Central memory CD4-positive, alpha-beta T cell (primary cell): ENCODE results near the gene PCDHGA10.
A peak's percentile ranks its signal among the peaks of the same experiment; 100 is the strongest.
"Not testable (repeated sequence)": the region's sequence is repeated elsewhere in the genome, so short reads cannot be mapped to it uniquely, and the experiment has no call there.

Experiments
- DNase-seq: peaks from one replicate; pipeline ENCODE4 v3.0.0; 2022

PCDHGA10 gene

GRCh38 chr5:141393267-141393666 lies 19.5 kb upstream of the PCDHGA10 start:
- no peak for DNase-seq

GRCh38 chr5:141394401-141395187 lies 18.2 kb upstream of the PCDHGA10 start:
- not testable (repeated sequence) for DNase-seq

DNA sequence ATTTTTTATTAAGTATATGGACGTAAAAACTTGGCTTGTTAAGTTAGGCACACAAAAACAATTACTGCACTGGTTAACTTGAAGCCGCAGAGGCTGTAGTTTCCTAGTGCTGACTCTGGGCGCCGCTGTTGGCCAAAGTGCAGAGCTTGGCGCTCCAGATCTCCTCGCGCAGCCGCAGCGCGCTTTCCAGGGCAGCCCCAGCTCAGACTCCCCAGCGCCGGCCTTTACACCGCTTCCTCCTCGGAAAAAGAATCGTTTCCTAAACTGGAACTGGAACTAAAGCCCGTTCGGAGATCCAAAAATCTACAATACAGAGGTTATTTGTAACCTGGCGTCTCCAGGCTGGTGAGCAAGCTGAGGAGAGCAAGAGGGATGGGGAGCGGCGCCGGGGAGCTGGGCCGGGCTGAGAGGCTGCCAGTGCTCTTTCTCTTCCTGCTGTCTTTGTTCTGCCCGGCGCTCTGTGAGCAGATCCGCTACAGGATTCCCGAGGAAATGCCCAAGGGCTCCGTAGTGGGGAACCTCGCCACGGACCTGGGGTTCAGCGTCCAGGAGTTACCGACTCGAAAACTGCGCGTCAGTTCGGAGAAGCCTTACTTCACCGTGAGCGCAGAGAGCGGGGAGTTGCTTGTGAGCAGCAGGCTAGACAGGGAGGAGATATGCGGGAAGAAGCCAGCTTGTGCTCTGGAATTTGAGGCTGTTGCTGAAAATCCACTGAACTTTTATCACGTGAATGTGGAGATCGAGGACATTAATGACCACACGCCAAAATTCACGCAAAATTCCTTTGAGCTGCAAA lies 14.8 kb upstream of the PCDHGA10 start, which contains the start of gene PCDHGB5:
PCDHGB5 (plus strand) TSS at position 192 of the 796 bp plus-strand sequence; CDS start at position 373, 181 bp downstream.
- DNase-seq, result not testable (repeated sequence)

DNA sequence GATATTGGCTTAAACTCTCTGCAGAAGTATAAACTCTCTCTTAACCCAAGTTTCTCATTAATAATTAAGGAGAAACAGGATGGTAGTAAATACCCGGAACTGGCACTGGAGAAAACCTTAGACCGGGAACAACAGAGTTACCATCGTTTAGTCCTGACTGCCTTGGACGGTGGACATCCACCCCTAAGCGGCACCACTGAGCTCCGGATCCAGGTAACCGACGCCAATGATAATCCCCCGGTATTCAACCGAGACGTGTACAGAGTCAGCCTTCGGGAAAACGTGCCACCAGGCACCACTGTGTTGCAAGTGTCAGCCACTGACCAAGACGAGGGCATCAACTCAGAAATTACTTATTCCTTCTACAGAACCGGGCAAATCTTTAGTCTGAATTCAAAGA lies 14.2 kb upstream of the PCDHGA10 start:
- no peak for DNase-seq

- no peak for DNase-seq
Measured at GRCh38 chr5:141399555-141400258, 13.1 kb upstream of the PCDHGA10 start.

DNA sequence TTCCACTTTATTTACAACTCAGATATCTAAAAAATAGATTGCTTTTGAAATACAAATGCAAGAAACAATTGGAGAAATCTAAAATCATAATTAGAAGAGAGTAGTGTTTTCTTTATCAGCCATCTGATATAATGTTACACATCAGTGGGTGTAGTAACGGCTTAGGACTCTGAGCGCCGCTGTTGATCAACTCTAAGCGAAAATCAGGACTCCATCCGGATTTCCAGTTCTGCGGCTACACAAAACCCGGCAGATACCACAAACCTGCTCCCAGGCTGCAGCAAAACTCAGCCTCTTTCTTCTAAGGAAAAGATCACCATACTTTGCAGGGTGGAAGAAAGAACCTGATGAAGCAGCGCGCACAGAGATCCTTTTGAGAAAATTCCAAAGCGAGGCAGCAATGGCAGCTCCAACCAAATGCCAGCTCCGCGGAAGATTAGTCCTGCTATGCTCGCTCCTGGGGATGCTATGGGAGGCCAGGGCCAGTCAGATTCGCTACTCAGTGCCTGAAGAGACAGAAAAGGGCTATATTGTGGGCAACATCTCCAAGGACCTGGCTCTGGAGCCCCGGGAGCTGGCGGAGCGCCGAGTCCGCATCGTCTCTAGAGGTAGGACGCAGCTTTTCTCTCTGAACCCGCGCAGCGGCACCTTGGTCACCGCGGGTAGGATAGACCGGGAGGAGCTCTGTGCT lies 10.1 kb upstream of the PCDHGA10 start, which contains the start of gene PCDHGA9:
PCDHGA9 (plus strand) TSS at position 226 of the 691 bp plus-strand sequence; CDS start at position 401, 175 bp downstream.
- DNase-seq, result no peak

- DNase-seq, result no peak
Measured at GRCh38 chr5:141403387-141403786, 9.4 kb upstream of the PCDHGA10 start.

DNA sequence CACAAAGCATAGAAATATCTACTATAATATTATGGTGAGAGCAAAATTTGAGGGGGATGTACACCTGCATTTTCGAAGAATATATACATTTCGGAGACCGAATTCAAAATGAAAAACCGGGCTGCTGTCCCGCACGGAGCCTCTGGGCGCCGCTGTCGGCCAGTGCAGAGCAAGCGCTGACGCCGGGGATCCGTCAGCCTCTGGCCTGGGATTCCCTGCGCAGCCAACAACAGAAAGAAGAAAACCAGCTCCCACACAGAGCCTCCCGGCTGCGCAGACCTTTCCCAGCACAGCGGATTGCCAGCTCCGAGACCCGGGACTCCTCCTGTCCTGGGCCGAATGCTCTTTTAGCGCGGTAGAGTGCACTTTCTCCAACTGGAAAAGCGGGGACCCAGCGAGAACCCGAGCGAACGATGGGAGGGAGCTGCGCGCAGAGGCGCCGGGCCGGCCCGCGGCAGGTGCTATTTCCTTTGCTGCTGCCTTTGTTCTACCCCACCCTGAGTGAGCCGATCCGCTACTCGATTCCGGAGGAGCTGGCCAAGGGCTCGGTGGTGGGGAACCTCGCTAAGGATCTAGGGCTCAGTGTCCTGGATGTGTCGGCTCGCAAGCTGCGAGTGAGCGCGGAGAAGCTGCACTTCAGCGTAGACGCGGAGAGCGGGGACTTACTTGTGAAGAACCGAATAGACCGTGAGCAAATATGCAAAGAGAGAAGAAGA lies 4.8 kb upstream of the PCDHGA10 start, which contains the start of gene PCDHGB6:
PCDHGB6 (plus strand) TSS at position 232 of the 716 bp plus-strand sequence; CDS start at position 414, 182 bp downstream.
- not testable (repeated sequence) for DNase-seq

- no peak for DNase-seq
Measured at GRCh38 chr5:141409598-141410306, 3.0 kb upstream of the PCDHGA10 start.

DNA sequence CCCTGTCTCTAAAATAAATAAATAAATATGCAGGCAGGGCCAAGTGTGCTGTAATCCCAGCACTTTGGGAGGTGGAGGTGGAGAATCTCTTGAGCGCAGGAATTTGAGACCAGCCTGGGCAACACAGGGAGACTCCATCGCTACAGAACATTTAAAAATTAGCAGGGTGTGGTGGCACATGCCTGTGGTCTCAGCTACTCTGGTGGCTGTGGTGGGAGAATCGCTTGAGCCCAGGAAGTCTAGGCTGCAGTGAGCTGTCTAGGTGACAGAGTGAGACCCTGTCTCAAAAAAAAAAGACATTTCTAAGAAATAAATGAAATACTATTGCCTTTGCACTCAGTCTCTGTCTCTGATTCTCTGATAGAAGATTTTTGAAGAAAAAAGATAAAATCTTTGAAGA lies 1.2 kb upstream of the PCDHGA10 start:
- DNase-seq, result no peak

DNA sequence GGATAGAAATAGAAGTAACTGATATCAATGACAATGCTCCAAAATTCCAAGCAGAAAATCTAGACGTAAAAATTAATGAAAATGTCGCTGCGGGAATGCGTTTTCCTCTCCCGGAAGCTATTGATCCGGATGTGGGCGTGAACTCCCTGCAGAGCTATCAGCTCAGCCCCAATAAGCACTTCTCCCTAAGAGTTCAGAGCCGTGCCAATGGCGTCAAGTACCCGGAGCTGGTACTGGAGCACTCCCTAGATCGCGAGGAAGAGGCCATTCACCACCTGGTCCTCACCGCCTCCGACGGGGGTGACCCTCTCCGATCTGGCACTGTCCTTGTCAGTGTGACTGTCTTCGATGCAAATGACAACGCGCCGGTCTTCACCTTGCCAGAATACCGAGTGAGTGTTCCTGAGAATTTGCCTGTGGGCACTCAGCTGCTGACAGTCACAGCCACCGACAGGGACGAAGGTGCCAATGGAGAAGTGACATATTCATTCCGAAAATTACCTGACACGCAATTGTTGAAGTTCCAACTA lies 818 bp downstream of the PCDHGA10 start:
- DNase-seq, result no peak

- DNase-seq, result not testable (repeated sequence)
Measured at GRCh38 chr5:141414548-141415274, 1.9 kb downstream of the PCDHGA10 start.

- DNase-seq, result not testable (repeated sequence)
Measured at GRCh38 chr5:141415275-141415618, 2.5 kb downstream of the PCDHGA10 start.

DNA sequence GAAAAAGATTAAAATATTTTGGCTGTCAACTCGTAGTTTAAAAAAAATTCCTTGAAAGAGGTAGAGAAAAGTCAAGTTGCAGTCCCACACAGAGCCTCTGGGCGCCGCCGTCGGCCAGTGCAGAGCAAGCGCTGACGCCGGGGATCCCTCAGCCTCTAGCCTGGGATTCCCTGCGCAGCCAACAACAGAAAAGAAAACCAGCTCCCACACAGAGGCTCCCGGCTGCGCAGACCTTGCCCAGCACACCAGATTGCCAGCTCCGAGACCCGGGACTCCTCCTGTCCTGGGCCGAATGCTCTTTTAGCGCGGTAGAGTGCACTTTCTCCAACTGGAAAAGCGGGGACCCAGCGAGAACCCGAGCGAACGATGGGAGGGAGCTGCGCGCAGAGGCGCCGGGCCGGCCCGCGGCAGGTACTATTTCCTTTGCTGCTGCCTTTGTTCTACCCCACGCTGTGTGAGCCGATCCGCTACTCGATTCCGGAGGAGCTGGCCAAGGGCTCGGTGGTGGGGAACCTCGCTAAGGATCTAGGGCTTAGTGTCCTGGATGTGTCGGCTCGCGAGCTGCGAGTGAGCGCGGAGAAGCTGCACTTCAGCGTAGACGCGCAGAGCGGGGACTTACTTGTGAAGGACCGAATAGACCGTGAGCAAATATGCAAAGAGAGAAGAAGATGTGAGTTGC lies 4.8 kb downstream of the PCDHGA10 start, which contains the start of gene PCDHGB7:
PCDHGB7 (plus strand) TSS at position 184 of the 679 bp plus-strand sequence; CDS start at position 367, 183 bp downstream.
- DNase-seq, result not testable (repeated sequence)

DNA sequence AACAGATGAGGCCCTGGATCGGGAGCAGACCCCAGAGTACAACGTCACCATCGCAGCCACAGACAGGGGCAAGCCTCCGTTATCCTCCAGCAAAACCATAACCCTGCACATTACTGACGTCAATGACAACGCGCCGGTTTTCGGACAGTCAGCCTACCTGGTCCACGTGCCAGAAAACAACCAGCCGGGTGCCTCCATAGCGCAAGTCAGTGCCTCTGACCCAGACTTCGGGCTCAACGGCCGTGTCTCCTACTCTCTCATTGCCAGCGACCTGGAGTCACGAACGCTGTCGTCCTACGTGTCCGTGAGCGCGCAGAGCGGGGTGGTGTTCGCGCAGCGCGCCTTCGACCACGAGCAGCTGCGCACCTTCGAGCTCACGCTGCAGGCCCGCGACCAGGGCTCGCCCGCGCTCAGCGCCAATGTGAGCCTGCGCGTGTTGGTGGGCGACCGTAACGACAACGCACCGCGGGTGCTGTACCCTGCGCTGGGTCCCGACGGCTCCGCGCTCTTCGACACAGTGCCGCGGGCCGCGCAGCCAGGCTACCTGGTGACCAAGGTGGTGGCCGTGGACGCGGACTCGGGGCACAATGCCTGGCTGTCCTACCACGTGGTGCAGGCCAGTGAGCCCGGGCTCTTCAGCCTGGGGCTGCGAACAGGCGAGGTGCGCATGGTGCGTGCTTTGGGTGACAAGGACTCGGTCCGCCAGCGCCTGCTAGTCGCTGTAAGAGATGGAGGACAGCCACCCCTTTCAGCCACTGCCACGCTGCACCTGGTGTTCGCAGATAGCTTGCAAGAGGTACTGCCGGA lies 6.5 kb downstream of the PCDHGA10 start:
- no peak for DNase-seq

- peak; percentile 28 for DNase-seq
Measured at GRCh38 chr5:141420855-141421488, 8.2 kb downstream of the PCDHGA10 start, which contains the start of gene PCDHGA11. Gene PCDHGA11 (plus strand): TSS chr5:141421051. CDS start chr5:141421228, 177 bp downstream.

DNA sequence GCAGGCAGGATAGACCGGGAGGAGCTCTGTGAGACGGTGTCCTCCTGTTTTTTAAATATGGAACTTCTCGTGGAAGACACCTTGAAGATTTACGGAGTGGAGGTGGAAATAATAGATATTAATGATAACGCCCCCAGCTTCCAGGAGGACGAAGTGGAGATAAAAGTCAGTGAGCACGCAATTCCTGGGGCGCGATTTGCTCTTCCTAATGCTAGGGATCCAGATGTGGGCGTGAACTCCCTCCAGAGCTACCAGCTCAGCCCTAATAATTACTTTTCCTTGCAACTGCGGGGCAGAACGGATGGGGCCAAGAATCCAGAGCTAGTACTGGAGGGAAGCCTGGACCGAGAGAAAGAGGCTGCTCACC lies 8.7 kb downstream of the PCDHGA10 start:
- DNase-seq, result no peak
